NK-92 (cell line): Measurements from ENCODE around the gene ZFTA.
"Not testable (repeated sequence)": the region's sequence is repeated elsewhere in the genome, so short reads cannot be mapped to it uniquely, and the experiment has no call there.

Experiments
- DNase-seq: peaks from one replicate; lab custom pipeline; 2025; ENCODE audit not compliant: unreplicated experiment; lab: John Stamatoyannopoulos, UW

ZFTA gene

DNA sequence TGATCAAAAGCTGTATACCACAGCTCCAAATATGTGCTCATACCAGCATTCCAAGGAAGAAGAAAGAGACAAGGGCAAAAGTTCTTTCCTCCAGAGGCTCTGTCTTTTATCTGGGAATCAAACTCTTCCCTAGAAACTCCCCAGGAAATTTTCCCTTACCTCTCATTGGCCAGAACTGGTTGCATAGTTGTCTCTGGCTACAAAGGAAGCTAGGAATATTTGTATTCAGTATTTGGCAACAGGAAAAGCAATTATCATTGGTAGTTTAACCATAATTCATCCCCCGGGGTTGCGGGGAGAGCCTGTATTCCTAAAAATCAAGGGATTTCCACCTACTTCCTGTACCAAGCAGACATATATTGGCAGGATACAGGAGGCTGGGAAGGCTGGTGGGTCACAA lies 10.5 kb upstream of the ZFTA start:
- no peak for DNase-seq

DNA sequence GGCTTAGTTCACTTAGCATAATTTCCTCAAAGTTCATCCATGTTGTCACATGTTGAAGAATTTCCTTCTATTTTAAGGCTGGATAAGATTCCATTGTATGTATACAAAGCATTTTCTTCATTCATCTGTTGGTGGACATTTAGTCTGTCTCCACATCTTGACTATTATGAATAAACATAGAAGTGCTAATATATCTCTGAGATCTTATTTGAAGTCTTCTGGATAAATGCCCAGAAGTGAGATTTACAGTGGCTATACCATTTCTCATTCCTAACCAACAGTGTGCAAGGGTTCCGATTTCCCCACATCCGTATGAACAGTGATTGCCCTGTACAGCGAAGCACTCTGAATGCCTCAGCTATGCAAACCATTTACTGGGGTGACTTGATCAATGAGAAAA lies 6.6 kb upstream of the ZFTA start:
- no peak for DNase-seq

DNA sequence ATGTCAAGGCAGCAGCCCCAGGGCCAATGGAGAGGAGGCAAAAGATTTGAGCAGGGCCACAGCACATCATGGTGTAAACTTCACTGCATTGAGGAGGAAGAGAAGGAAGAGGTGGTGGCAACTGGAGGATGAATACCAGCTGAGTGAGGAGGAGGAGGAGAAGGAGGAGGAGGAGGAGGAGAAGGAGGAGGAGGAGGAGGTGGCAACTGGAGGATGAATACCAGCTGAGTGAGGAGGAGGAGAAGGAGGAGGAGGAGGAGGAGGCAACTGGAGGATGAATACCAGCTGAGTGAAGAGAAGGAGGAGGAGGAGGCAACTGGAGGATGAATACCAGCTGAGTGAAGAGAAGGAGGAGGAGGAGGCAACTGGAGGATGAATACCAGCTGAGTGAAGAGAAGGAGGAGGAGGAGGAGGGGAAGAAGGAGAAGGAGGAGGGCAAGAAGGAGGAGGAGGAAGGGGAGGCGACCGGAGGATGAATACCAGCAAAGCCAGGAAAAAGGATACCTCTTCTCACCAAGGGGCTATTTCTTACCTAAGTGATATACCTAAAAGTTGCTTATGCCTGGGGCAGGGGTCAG lies 3.3 kb upstream of the ZFTA start:
- not testable (repeated sequence) for DNase-seq

GRCh38 chr11:63770763-63771162 lies 2.2 kb upstream of the ZFTA start:
- no peak for DNase-seq

- no peak for DNase-seq
Measured at GRCh38 chr11:63769714-63770455, 1.3 kb upstream of the ZFTA start.

DNA sequence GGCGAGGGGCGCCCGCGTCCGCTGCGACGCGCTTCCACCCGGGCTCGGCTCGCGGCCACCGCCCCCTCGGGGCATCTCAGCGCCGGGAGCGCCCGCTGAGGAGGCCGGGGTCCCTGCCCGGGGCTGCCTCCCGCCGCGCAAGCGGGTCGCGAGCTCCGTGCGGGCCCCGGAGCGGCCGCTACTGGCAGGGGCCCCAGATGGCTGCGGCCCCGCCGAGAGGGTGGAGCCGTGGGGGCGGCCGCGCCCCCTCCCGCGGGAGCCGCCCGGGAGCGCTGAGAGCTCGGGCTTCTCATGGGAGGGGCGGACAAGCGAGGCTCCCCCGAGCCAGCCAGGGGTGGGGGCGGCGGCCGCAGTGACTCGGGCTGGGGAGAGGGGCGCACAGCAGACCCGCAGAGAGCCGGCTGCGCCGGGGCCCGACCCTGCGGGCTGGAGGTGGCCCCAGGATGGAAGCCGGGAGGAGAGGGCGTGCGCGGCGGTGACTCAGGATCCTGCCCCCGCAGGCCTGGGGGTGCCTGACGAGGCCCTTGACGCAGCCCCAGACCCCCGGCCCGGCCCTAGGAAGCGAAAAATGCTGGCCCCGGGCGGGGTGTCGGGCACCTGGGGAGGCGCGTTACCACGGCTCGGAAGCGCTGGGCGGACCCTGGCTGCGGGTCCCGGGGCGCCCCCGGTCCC lies 603 bp upstream of the ZFTA start:
- no peak for DNase-seq

DNA sequence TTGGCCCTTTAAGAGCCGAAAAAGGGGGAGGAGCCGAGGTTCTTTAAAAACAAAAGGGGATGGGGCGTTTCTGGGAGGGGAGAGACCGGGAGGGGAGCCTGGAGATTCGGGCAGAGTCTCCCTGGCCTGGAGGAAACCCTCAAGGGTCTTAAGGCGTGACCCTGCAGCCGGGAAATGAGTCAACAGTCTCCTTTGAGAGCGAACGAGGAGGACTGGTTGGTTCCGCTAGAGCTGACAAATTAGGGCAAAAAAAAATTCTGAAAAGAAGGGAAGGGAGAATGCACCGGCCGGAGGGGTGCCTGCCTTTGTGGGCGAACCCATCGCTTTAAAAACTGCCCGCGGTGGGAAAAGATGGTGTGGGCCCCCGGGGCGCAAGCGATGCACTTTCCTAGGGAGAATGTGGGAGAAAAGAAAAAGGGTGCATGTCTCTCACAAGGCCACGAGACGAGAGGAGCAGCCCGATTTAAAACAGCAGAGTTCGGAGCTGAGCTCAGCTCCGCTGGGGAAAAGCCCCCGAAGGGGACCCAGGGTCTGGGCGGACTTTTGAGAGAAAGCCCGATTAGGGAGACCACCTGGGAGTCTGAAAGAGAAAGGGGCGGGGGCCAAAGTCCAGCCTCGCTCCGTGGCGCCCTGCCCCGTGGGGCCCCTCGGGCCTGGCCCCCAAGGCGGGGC lies 874 bp downstream of the ZFTA start:
- DNase-seq, result no peak

DNA sequence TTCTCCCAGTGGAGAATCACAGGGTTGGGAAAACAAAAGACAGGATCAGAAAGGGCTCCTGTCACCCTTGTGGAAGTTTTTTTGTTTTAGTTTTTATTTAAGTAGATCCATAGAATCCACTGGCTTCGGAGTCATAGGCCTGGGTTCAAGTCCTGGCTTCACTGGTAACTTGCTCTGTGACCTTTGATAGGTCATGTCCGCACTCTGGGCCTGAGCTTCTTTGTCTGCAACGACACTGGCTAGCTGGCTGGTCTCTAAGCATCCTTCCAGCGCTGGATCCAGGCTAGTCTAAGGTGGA lies 1.4 kb downstream of the ZFTA start:
- no peak for DNase-seq

DNA sequence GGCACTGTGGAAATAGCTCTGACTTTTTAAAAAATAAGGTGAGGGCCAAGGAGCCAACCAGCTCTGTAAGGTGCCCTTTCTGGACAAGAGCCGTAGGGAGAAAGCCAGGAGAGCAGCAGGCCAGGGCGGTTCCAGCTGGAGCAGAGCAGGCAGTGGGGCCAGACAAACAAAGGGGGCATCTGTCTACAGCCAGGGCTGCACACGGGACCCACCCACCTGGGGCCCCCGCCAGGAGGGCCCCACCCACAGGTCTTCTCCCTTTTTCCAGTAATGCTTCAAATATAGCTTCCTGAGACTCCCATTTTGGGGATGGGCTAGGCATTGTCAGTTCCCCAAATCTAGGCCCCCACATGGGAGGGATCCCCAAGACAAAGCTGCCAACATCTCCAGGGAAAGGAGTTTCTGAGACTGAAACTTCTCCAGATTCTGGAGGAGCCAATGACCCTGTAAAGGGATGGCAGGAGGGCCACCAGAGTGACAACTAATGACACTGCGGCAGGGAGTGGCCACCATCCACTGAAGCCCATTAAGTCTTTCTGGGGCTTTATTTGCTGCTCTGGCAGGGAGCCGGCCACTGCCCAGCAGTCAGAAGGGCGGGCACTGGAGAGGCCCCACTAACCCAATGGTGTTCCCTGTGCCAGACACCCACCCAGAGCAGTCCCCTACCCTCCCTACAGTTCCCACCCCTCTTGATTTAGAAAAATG lies 1.9 kb downstream of the ZFTA start:
- no peak for DNase-seq

GRCh38 chr11:63765688-63766241 lies 2.8 kb downstream of the ZFTA start:
- DNase-seq, result no peak

GRCh38 chr11:63764679-63765647 lies 3.6 kb downstream of the ZFTA start:
- DNase-seq, result no peak

- DNase-seq, result no peak
Measured at GRCh38 chr11:63764340-63764678, 4.3 kb downstream of the ZFTA start.

- DNase-seq, result no peak
Measured at GRCh38 chr11:63763496-63764339, 4.9 kb downstream of the ZFTA start.

- DNase-seq, result no peak
Measured at GRCh38 chr11:63762654-63763495, 5.7 kb downstream of the ZFTA start.

DNA sequence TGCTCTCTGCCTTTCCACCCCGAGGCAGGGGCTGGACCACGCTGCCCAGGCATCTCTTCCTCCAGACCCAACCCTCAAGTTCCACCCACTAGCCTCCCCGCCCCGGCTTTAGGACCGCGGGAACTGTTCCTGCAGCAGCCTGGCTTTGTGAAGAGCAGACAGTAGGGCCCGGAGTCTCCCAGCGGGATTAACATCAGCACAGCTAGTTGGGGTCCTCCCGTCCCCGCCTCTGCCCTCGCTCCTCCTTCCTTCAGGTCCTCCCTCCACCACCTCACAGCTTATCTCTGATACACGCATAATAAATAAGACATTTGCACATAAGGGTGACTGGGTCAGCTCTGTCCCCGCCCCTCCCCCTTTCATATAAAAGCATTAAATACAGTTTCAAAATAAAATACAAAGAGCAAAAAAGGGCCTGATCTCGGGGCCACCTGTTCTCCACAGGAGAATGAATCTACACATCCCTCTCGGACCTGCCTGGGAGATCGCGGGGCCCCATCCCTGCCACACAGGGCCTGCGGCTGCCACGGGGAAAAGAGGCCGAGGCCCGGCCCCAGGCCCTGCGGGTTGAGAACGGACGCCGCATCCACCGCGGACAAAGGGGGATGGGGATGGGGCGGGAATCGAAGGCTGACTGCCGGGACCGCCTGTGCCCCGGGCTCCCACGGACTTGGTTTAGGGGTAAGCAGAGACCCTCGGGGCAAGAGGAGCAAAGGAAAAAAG lies 6.5 kb downstream of the ZFTA start:
- DNase-seq, result no peak

GRCh38 chr11:63761188-63761587 lies 7.4 kb downstream of the ZFTA start:
- no peak for DNase-seq

DNA sequence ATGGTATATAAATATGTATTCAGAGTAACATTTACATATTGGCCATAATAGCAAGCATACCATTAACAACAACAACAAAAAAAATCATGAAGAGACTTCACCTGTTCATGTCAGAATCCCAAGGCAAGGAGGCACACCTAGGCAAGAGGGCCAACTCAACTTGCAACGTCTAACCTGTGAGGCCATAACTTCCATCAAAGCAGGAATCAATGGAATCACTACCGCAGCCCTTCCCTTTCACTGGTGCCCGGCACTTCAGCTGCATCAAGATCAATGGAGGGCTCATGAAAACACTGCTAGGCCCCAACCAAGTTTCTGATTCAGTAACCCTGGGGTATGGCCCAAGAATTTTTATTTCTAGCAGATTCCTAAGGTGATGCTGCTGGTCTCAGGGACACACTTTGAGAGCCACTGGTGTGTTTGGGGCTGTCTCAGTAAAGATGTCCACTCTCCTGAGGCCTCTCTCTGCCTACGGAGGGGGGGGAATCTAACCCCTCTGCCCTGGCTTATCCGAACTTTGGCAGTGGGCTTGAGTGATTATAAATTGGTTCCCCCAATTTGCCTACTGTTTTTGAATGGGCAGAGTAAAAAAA lies 8.0 kb downstream of the ZFTA start:
- DNase-seq, result no peak
